GM10266 (cell line): Measurements from ENCODE around the gene PRKAR2B.

Experiments
- DNase-seq: peaks from one replicate; pipeline ENCODE4 v3.0.0; 2012; ENCODE audit errors: extremely low spot score
- CTCF ChIP-seq: IDR thresholded peaks from 2 replicates; pipeline ENCODE4 v1.5.1; 2012; ENCODE audit warnings: mild to moderate bottlenecking, low read depth; ENCODE audit not compliant: control insufficient read depth, insufficient read depth; ENCODE audit errors: missing control alignments

The PRKAR2B gene

GRCh38 chr7:107017965-107018719 is 26.4 kb upstream of the PRKAR2B start:
- DNase-seq: no peak
- TF ChIP-seq CTCF: no peak

DNA sequence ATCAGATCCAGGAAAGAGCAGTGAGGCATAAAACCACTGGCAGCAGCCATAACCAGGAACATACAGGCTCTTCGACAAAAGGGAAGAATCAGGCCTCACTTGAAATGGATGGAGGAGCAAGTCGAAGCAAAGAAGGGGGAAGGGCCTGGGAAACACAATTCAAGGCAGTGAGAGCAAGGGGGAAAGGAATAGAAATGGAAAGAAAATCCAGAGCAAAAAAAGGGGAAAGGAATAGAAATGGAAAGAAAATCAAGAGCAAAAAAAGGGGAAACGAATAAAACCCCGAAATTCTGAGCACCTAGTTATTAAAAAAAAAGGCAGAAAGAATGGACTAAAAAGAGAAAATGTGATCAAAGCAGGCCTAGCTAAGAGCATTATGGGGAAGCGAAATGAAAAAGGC is 24.1 kb upstream of the PRKAR2B start:
- DNase-seq: no peak

GRCh38 chr7:107021600-107021999 is 22.9 kb upstream of the PRKAR2B start:
- no peak for DNase-seq
- TF ChIP-seq CTCF: no peak

More for the DNA sequence above, 24.1 kb upstream of the PRKAR2B start:
- no peak for TF ChIP-seq CTCF

DNA sequence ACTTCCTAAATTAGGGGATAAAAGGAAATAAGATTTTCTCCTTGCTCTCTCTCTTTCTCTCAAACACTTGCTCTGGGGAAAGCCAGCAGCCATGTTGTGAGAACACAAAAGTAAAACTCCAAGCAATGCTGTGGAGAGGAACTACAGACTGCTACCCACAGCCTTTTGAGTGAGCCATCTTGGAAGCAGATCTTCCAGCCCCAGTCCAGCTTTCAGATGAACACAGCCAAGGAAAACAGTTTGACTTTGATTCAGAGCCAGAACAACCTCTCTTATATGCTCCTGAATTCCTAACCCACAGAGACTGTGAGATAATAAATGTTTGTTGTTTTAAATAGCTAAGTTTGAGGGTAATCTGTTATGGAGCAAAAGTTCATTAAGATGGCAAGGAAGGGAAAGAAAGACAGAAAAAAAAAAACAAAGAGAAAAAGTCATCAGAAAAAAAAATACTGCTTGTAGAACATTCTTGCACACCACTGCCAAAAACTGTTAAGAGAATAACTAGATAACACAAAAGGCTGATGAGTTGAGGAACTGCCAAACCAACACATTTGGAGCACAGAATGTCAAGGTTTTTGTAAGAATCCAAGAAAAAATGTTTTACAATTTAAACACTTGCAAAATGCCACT is 20.9 kb upstream of the PRKAR2B start:
- TF ChIP-seq CTCF: no peak
- no peak for DNase-seq

DNA sequence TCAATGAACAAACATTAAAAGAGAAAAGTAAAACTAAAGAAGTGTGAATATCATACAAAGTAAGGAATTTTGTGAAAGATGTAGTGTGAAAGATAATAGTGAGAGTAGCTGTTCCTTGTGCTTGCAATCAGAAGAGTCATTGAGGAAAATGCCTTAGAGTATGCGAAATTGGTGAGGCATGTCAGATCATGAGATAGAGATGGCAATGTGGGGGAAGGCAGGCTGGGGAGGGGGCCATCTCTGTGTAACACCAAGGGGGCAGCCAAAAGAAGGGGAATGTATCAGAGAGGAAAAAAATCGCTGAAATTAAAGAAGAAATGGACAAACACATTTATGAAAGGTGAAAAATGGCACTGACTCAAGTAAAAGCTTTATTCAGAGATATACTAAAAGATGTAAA is 19.6 kb upstream of the PRKAR2B start:
- no peak for DNase-seq

DNA sequence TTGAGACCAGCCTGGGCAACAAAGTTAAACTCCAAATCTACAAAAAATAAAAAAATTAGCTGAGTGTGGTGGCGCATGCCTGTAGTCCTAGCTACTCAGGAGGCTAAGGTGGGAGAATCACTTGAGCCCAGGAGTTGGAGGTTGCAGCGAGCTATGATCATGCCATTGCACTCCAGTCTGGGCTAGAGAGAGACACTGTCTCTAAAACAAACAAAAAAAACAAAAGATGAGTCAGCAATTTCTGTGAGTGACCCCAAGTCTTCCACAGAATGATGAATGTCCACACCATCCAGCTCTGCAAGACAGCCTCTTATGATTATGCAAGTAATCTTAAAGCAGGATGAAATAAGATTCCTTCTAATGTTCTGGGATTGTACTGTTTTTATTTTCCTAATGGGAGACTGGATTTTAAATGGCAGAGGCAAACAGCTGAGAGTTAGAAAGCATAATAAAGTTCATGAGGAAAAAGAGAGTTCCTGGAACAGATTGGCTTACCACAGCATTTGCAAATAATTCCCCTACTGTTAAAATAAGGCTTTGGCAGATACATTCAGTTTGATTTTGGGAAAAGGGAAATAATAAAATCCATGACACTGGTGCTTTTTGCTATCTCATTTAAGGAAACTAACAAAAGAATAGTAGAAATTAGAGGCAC is 18.9 kb upstream of the PRKAR2B start:
- no peak for DNase-seq
- TF ChIP-seq CTCF: no peak

More for the DNA sequence above, 19.6 kb upstream of the PRKAR2B start:
- no peak for TF ChIP-seq CTCF

GRCh38 chr7:107026166-107026565 is 18.3 kb upstream of the PRKAR2B start:
- no peak for TF ChIP-seq CTCF
- DNase-seq: no peak
